Psoas muscle (tissue), 8 donors: ENCODE measurements around the gene FUT9. TPM values are rescaled to one million over a fixed set of nuclear protein-coding genes. Genes with fewer than 3 reads are reported as not detected.

Experiments used
- ATAC-seq, 4 donors: fragments of 200-7000 bp; cut with Tn5 transposase; one replicate each; pipeline ENCODE4 v1.9.1; 2020; ENCODE audit warnings: moderate library complexity in 3 of 4, mild to moderate bottlenecking in 2 of 4
- DNase-seq, 2 donors: peaks; one replicate each; pipeline ENCODE4 v3.0.0-alpha.2; 2020
- H3K27ac ChIP-seq: fragments of 200-600 bp; one replicate; pipeline ENCODE4 v1.8.0; 2022
- H3K27me3 ChIP-seq, 3 donors: fragments of 200-600 bp in 1 of 3; one replicate each; pipeline versions ENCODE4 v1.6.1 to v1.8.0; 2013 to 2022; ENCODE audit warnings: low read length in 2 of 3, mild to moderate bottlenecking in 2 of 3, moderate library complexity in 1 of 3; ENCODE audit not compliant: insufficient read depth in 3 of 3
- H3K36me3 ChIP-seq, 2 donors: fragments of 200-600 bp in 1 of 2; one replicate each; pipeline versions ENCODE4 v1.6.1 to v1.8.0; 2013 to 2022; ENCODE audit warnings: low read depth in 1 of 2, mild to moderate bottlenecking in 1 of 2, moderate library complexity in 1 of 2; ENCODE audit not compliant: insufficient read depth in 1 of 2
- H3K4me1 ChIP-seq: fragments of 200-600 bp; one replicate; pipeline ENCODE4 v1.8.0; 2022
- H3K4me3 ChIP-seq: fragments of 200-600 bp; one replicate; pipeline ENCODE4 v1.8.0; 2022; ENCODE audit warnings: mild to moderate bottlenecking
- H3K9me3 ChIP-seq: fragments of 200-600 bp; one replicate; pipeline ENCODE4 v1.8.0; 2022
- WGBS, 3 donors: extraction: QIAGEN DNeasy Blood & Tissue Kit; methylation state at CpG; one replicate each; pipeline versions ENCODE4 v1.1.6 to v1.1.7; 2013; 5-methylcytosine and 5-hydroxymethylcytosine counted together
- intact Hi-C, 2 donors: fragments of 100-400 bp; cut with DNase I; formaldehyde crosslinking; loops; one replicate each; pipeline versions ENCODE4 v1.11.0 to v1.14.2; 2022
- polyA plus RNA-seq, 3 donors: library from polyadenylated mRNA; stranded (reverse); fragments of 200-250 nt; gene quantifications; one replicate each; pipeline ENCODE4 v1.2.3, GENCODE V29; 2013
- total RNA-seq, 4 donors: library from RNA; stranded (reverse); fragmentation: NEBNext Ultra II Directional in 2 of 4; extraction: Animal tissue kit (Norgen Biotek cat#: 25700) in 2 of 4; gene quantifications; one replicate each; pipeline versions ENCODE4 v1.2.1 to v1.2.4, GENCODE V29; 2021 to 2023
- TF ChIP-seq, protein P1 (sequence below): fragments of 200-600 bp; IDR thresholded peaks from one replicate; pipeline ENCODE4 v1.8.0; 2022; ENCODE audit warnings: antibody characterized with exemption
- donor health status: healthy with polysubstance abuse.
- donor health status: DM: no; HTN: no; CAD: no; lungs with moderate emphysema.
- donor health status: Bipolar disorder and iron deficiency.
- donor health status: healthy.
- donor health status: DM: yes; HTN: yes; CAD: no.
- donor health status: DM: no; HTN: no; CAD: no.
- donor health status: DM: no; HTN: no; CAD: no.
- donor health status: DM: yes; HTN: yes; CAD: no.

Gene FUT9
- total and polyA plus RNA-seq, 7 donors, result 0.01 TPM; not detected in 5

DNA sequence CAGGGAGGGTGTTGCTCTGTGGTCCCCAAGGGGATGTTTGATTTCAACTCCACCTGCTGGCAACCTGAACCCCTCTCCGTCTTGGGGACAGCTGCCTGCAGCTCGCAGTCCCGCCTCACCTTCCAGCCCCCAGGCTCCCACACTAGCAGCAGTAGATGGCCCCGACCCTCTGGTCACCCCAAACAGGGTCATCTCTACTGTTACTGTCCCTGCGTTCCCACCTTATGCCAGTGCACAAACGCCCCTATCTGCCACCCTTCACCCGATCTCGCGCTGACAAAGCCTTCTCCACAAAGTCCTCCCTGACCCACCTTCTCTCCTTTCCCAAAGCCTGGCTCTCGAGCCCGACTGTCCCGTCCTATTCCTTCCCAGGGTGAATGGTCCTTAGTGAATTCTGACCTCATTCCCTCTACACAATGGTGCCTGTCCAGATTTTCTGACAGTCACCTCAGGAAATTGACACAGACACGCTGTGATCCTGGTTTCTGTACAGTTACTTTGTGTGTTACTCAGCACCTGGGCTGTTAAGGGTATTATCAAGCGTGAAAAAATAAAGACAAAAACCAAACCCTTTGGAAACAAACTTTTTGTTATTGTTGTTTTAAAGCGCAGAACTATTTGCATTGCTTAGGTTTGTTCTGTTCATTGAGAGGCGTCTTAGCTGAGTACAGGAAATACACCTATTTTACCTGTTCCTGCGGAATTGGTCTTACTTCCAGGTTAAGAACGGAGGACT, 728 bp downstream of the FUT9 start:
- no peaks in the 10 kb centered on the region for H3K4me1 ChIP-seq
- TF ChIP-seq, protein P1, sequence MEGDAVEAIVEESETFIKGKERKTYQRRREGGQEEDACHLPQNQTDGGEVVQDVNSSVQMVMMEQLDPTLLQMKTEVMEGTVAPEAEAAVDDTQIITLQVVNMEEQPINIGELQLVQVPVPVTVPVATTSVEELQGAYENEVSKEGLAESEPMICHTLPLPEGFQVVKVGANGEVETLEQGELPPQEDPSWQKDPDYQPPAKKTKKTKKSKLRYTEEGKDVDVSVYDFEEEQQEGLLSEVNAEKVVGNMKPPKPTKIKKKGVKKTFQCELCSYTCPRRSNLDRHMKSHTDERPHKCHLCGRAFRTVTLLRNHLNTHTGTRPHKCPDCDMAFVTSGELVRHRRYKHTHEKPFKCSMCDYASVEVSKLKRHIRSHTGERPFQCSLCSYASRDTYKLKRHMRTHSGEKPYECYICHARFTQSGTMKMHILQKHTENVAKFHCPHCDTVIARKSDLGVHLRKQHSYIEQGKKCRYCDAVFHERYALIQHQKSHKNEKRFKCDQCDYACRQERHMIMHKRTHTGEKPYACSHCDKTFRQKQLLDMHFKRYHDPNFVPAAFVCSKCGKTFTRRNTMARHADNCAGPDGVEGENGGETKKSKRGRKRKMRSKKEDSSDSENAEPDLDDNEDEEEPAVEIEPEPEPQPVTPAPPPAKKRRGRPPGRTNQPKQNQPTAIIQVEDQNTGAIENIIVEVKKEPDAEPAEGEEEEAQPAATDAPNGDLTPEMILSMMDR, result no peak
- no peaks in the 10 kb centered on the region for H3K9me3 ChIP-seq
- 8 to 13% (median 10%) methylated on average over 18 of the region's 18 CpGs for WGBS, 3 donors
- no peaks in the 10 kb centered on the region for H3K36me3 ChIP-seq
- intact Hi-C loops, result no loop called here
- no peak overlapping the region for H3K27ac ChIP-seq
- no peak overlapping the region for H3K4me3 ChIP-seq
- DNase-seq (peak in 1 of 2 donors; percentile 21), ATAC-seq (no peak)
- H3K27me3 ChIP-seq, result peaks cover 0 to 18% (median 5%) of the 10 kb centered on the region in 3 donors

GRCh38 chr6:96017070-96017359, 1.2 kb downstream of the FUT9 start:
- peaks cover 0 to 18% (median 5%) of the 10 kb centered on the region in 3 donors for H3K27me3 ChIP-seq
- H3K4me1 ChIP-seq, result no peaks in the 10 kb centered on the region
- no peak for ATAC-seq
- no peak for DNase-seq
- no peaks in the 10 kb centered on the region for H3K36me3 ChIP-seq
- 63 to 73% (median 70%) methylated on average over 2 of the region's 2 CpGs for WGBS, 3 donors
- no peaks in the 10 kb centered on the region for H3K9me3 ChIP-seq
- H3K27ac ChIP-seq, result no peak overlapping the region
- intact Hi-C loops, result no loop called here
- TF ChIP-seq, protein P1, result no peak
- H3K4me3 ChIP-seq, result no peak overlapping the region

DNA sequence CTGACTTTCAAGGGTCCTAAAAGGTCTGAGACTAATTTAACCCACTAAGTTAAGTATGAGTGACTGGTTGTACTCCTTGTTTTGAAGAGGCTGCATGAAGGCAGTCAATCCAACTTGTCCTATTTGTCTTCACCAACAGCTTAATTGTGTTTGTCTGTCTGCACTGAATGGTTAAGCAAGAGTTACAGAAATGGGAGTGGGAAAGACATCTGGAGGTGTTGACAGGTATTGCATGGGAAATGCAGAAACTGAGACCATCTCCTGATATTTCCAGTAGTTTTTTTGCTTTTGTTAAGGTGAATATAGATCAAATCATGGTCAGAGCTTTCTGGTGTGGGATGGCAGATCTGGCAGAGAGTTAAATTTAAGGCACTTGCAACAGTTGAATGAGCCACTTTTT, 6.5 kb downstream of the FUT9 start:
- no peaks in the 10 kb centered on the region for H3K36me3 ChIP-seq
- no peak overlapping the region for H3K4me3 ChIP-seq
- no peak for ATAC-seq
- H3K4me1 ChIP-seq, result no peaks in the 10 kb centered on the region
- no peak for DNase-seq
- H3K27ac ChIP-seq, result no peak overlapping the region
- TF ChIP-seq, protein P1, result no peak
- H3K9me3 ChIP-seq, result no peaks in the 10 kb centered on the region
- no peaks in the 10 kb centered on the region for H3K27me3 ChIP-seq
- intact Hi-C loops, result no loop called here

DNA sequence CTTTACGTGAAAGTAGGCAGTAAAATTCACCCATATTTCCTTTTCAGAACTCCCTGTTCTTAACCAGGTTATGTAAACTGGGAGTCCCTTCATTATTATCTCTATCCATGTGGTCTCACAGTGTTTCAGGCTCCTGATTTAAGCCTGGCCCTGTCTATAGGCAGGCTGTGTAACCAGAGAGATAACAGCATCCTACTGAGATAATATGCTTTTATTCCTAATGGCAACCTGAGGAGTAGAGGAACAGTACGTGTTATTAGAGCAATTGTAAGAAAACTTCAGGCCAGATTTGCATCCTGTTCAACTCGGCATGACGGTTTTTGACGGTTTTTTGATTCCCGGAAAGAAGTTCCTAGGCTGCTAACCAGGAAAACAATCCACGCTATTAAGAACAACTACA, 16.9 kb downstream of the FUT9 start:
- Histone ChIP-seq H3K4me1 (no peaks in the 10 kb centered on the region), H3K4me3 (no peak overlapping the region), H3K27me3 (no peaks in the 10 kb centered on the region), H3K9me3 (no peaks in the 10 kb centered on the region), H3K27ac (no peak overlapping the region), H3K36me3 (no peaks in the 10 kb centered on the region)
- TF ChIP-seq, protein P1, result no peak
- 72 to 74% (median 74%) methylated on average over 7 of the region's 7 CpGs for WGBS, 3 donors
- ATAC-seq (no peak), DNase-seq (no peak)
- intact Hi-C loops, result no loop called here

DNA sequence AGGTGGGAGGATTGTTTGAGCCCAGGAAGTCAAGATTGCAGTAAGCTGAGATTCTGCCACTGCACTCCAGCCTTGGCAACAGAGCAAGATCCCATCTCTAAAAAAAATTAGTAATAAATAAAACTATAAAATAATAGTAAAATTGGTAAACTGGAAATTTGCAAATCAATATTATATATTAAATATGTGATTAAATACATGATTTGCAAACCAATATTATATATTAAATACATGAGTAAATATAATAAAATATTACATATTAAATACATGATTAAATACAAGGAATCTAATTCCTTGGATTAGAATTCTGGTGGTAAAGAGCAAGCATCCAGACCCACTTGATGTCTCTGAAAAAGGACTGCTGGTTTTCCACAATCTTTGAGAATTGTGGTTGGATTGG, 35.8 kb downstream of the FUT9 start:
- Histone ChIP-seq H3K27ac (no peak overlapping the region), H3K27me3 (no peaks in the 10 kb centered on the region), H3K4me1 (no peaks in the 10 kb centered on the region), H3K36me3 (no peaks in the 10 kb centered on the region), H3K9me3 (no peaks in the 10 kb centered on the region), H3K4me3 (no peak overlapping the region)
- no peak for ATAC-seq
- intact Hi-C loops, result no loop called here
- TF ChIP-seq, protein P1, result no peak
- DNase-seq, result peak in 1 of 2 donors; percentile 3
